HG02642 (cell line): ENCODE data around the gene HMCN1.

Source experiments
- ATAC-seq: cut with Tn5 transposase; IDR thresholded peaks from one replicate; pipeline ENCODE4 v1.9.1; 2021; ENCODE audit warnings: mild to moderate bottlenecking; ENCODE audit not compliant: unreplicated experiment, poor library complexity

The HMCN1 gene

GRCh38 chr1:185942961-185943360 is 208.8 kb downstream of the HMCN1 start:
- no peak for ATAC-seq

- ATAC-seq: no peak
Observed at GRCh38 chr1:185956881-185957280, 222.7 kb downstream of the HMCN1 start.

- no peak for ATAC-seq
Observed at GRCh38 chr1:185957441-185958363, 223.5 kb downstream of the HMCN1 start.

- no peak for ATAC-seq
Observed at GRCh38 chr1:185960422-185961321, 226.5 kb downstream of the HMCN1 start.

GRCh38 chr1:185961664-185962063 is 227.5 kb downstream of the HMCN1 start:
- ATAC-seq: no peak

- ATAC-seq: no peak
Observed at GRCh38 chr1:185964946-185965345, 230.8 kb downstream of the HMCN1 start.

GRCh38 chr1:185965870-185966269 is 231.7 kb downstream of the HMCN1 start:
- no peak for ATAC-seq

- ATAC-seq: no peak
Observed at GRCh38 chr1:185966471-185966870, 232.3 kb downstream of the HMCN1 start.

GRCh38 chr1:185969028-185969427 is 234.8 kb downstream of the HMCN1 start:
- ATAC-seq: no peak

- ATAC-seq: no peak
Observed at GRCh38 chr1:185969524-185969991, 235.4 kb downstream of the HMCN1 start.

GRCh38 chr1:185971688-185972087 is 237.5 kb downstream of the HMCN1 start:
- no peak for ATAC-seq

GRCh38 chr1:185972096-185972850 is 238.1 kb downstream of the HMCN1 start:
- ATAC-seq: no peak

- ATAC-seq: no peak
Observed at GRCh38 chr1:185973645-185974044, 239.5 kb downstream of the HMCN1 start.

GRCh38 chr1:185974367-185975170 is 240.4 kb downstream of the HMCN1 start:
- no peak for ATAC-seq

- no peak for ATAC-seq
Observed at GRCh38 chr1:185980891-185981290, 246.7 kb downstream of the HMCN1 start.

- no peak for ATAC-seq
Observed at GRCh38 chr1:185984113-185984836, 250.1 kb downstream of the HMCN1 start.

GRCh38 chr1:185987611-185988321 is 253.6 kb downstream of the HMCN1 start:
- no peak for ATAC-seq

- no peak for ATAC-seq
Observed at GRCh38 chr1:185990565-185990964, 256.4 kb downstream of the HMCN1 start.
